Measurements from ENCODE around the gene ZNF518A. TPM values are rescaled to one million over a fixed set of nuclear protein-coding genes. Genes with fewer than 3 reads are reported as not detected.

Gene ZNF518A
- total and polyA plus RNA-seq, 2 of the 8 experiments (the other 6 are each of a cell fraction or from before 2014, with no cell fraction given), result 6.6 to 34.8 TPM

DNA sequence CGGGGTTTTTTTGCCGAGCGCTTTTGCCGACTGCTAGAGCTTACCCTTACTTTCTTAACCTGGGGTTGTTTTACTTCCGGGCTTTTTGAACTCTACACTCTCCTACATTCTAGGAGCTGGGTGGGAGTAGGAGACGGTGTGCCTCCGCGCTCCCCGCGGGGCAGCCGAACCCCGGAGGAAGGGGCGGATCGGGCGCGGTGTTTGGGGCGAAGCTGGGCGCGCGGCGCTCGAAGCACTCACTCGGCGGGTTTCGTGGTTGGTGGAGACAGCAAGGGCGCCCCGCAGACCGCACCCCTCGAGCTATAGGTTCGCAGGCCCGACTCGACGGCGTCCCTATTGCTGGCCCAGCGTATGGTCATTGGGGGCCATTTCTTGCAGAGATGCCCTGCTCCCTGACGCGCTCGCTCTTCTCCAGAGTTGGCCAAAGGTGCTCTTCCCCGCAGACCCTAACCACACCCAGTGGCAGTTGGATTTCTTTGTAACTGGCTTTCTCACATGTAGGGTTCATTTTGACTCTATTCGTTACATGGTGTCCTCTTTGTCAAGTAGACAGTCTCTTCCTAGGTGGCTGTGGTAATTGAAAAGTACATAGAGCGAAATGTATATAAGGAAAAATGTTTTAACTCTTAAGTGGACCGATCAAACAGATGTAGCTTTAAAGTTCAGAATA is 364 bp downstream of the ZNF518A start (continued):
- TF ChIP-seq KDM1A (IDR thresholded peaks at IDR 0.05; ENCODE audit: borderline replicate concordance, low read length), result no peak

Data from H1 (cell line).